Measurements from ENCODE around the gene ATRNL1.

- no peak for TF ChIP-seq POLR2AphosphoS5 (IDR thresholded peaks at IDR 0.05; ENCODE audit: low read depth, low read length)
- no peak for TF ChIP-seq EP300 (IDR thresholded peaks at IDR 0.05; ENCODE audit: borderline replicate concordance in 1 of 2, low read depth in 1 of 2, low read length in 1 of 2)
- TF ChIP-seq CTCF (IDR thresholded peaks at IDR 0.05) = no peak
- TF ChIP-seq TCF12 (IDR thresholded peaks at IDR 0.05) = no peak
- no peak for TF ChIP-seq RAD21 (IDR thresholded peaks at IDR 0.05; ENCODE audit: low read length)
- TF ChIP-seq MAX (IDR thresholded peaks at IDR 0.05; ENCODE audit: low read depth) = no peak
- TF ChIP-seq YY1 (IDR thresholded peaks at IDR 0.05; ENCODE audit: low read depth) = no peak
- no peak for TF ChIP-seq REST (IDR thresholded peaks at IDR 0.05; ENCODE audit: low read depth, low read length)
- TF ChIP-seq SMC3 (IDR thresholded peaks at IDR 0.05; ENCODE audit: low read depth, low read length) = no peak
- no peak for TF ChIP-seq SIN3A (IDR thresholded peaks at IDR 0.05; ENCODE audit: borderline replicate concordance, low read depth, low read length)
Measured at GRCh38 chr10:115801457-115801856, 708.3 kb downstream of the ATRNL1 start.
